Thyroid gland (tissue), 4 donors: Measurements from ENCODE around the gene ADAMTS20. TPM values are rescaled to one million over a fixed set of nuclear protein-coding genes. Genes with fewer than 3 reads are reported as not detected.

Experiments used
- DNase-seq, 2 donors: peaks; one replicate each; pipeline ENCODE4 v3.0.0-alpha.2; 2019
- H3K27ac ChIP-seq, 3 donors: fragments of 200-600 bp; sonication (generic); 1 replicate in 2 of 3; 2 replicates in 1 of 3; pipeline ENCODE4 v1.5.1; 2016 to 2019; ENCODE audit warnings: mild to moderate bottlenecking in 1 of 3, moderate library complexity in 1 of 3
- H3K27me3 ChIP-seq: fragments of 200-600 bp; sonication (generic); one replicate; pipeline ENCODE4 v1.5.1; 2019
- H3K36me3 ChIP-seq, 2 donors: fragments of 200-600 bp; sonication (generic); one replicate each; pipeline ENCODE4 v1.5.1; 2016 to 2019
- H3K4me1 ChIP-seq, 2 donors: fragments of 200-600 bp; sonication (generic); one replicate each; pipeline ENCODE4 v1.5.1; 2017 to 2019
- H3K4me3 ChIP-seq, 3 donors: fragments of 200-600 bp; sonication (generic); replicated peaks in 1 of 3; 1 replicate in 2 of 3; 2 replicates in 1 of 3; pipeline ENCODE4 v1.5.1; 2016; ENCODE audit warnings: mild to moderate bottlenecking in 1 of 3
- H3K9me3 ChIP-seq: fragments of 200-600 bp; sonication (generic); one replicate; pipeline ENCODE4 v1.5.1; 2017
- CTCF ChIP-seq, 6 experiments: fragments of 200-600 bp in 3 of 6; fragments of 450-650 bp in 3 of 6; sonication (generic) in 3 of 6; IDR thresholded peaks; one replicate each; pipeline ENCODE4 v1.5.1; 2016 to 2019; ENCODE audit warnings: antibody characterized with exemption in 6 of 6, mild to moderate bottlenecking in 2 of 6, inconsistent platforms in 1 of 6, moderate library complexity in 1 of 6
- POLR2A ChIP-seq, 2 donors: fragments of 450-650 bp; IDR thresholded peaks; one replicate each; pipeline ENCODE4 v1.6.1; 2017; ENCODE audit warnings: antibody characterized with exemption in 2 of 2, mild to moderate bottlenecking in 2 of 2, moderate library complexity in 1 of 2
- WGBS, 2 donors: methylation state at CpG; one replicate each; pipeline ENCODE4 v1.1.5; 2017; 5-methylcytosine and 5-hydroxymethylcytosine counted together
- intact Hi-C: fragments of 100-400 bp; cut with DNase I; formaldehyde crosslinking; loops from one replicate; pipeline ENCODE4 v1.15.1; 2023
- total RNA-seq, 4 donors: library from RNA; depleted of rRNA; stranded (reverse); fragments of >200 nt; gene quantifications; one replicate each; pipeline ENCODE4 v1.2.3, GENCODE V29; 2016

Gene ADAMTS20
- total RNA-seq, 4 donors from 2014 or later: 0.11 TPM; not detected in 3

DNA sequence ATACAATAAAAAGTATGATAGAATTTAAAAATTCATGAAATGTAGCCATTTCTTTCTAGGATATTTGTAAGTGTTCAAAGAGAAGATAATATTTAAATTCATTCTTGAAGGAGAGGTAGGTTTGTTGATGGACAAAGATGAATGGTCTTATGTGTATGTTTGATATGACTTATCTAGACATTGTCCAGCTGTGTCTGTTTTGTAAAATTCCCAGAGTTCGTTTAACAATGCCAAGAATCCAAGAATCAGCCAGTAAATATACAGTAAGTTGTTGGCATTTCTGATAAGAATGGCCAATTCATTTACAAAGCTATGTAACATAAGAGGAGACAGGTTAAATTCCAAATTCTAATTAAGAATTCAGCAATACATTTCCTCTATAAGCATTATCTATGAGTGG, 150.9 kb downstream of the ADAMTS20 start:
- TF ChIP-seq CTCF (IDR thresholded peaks at IDR 0.05) (no peak), POLR2A (IDR thresholded peaks at IDR 0.05) (no peak)
- H3K27ac ChIP-seq: no peak overlapping the region
- intact Hi-C loops: no loop called here
- no peaks in the 10 kb centered on the region for H3K4me1 ChIP-seq
- H3K9me3 ChIP-seq: no peaks in the 10 kb centered on the region
- no peak for DNase-seq
- no peaks in the 10 kb centered on the region for H3K36me3 ChIP-seq
- H3K27me3 ChIP-seq: no peaks in the 10 kb centered on the region
- 60 to 64% methylated on average over 1 of the region's 1 CpG for WGBS, 2 donors
- H3K4me3 ChIP-seq: no peak overlapping the region

- WGBS, 2 donors: 70 to 81% methylated on average over 5 of the region's 5 CpGs
- Histone ChIP-seq H3K36me3 (no peaks in the 10 kb centered on the region), H3K27ac (no peak overlapping the region), H3K4me3 (no peak overlapping the region), H3K27me3 (no peaks in the 10 kb centered on the region), H3K4me1 (no peaks in the 10 kb centered on the region), H3K9me3 (no peaks in the 10 kb centered on the region)
- intact Hi-C loops: no loop called here
- DNase-seq: no peak
- TF ChIP-seq CTCF (IDR thresholded peaks at IDR 0.05) (no peak), POLR2A (IDR thresholded peaks at IDR 0.05) (no peak)
Measured at GRCh38 chr12:43396671-43397070, 155.3 kb downstream of the ADAMTS20 start.

DNA sequence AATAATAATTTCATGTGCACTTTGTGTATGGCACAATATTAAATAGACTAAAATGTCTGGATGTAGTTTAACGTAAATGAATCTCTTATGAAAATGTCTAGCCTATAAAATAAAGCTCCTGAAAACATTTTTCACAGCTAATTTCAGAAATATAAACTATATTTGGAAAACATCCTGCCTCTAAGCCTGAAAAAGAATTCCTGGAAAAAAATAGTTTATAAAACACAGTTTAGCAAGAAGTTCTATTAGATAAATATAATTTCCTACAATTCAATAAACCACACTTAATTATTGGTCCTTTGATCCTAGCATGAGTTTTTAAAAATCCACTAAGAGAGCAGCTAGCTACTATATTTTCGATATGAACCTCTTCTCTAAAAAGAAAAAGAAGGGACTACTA, 159.9 kb downstream of the ADAMTS20 start:
- H3K4me3 ChIP-seq: no peak overlapping the region
- H3K36me3 ChIP-seq: no peaks in the 10 kb centered on the region
- no peak overlapping the region for H3K27ac ChIP-seq
- no peak for DNase-seq
- 80 to 81% methylated on average over 2 of the region's 2 CpGs for WGBS, 2 donors
- TF ChIP-seq CTCF (IDR thresholded peaks at IDR 0.05) (no peak), POLR2A (IDR thresholded peaks at IDR 0.05) (no peak)
- no peaks in the 10 kb centered on the region for H3K9me3 ChIP-seq
- H3K27me3 ChIP-seq: no peaks in the 10 kb centered on the region
- H3K4me1 ChIP-seq: no peaks in the 10 kb centered on the region
- intact Hi-C loops: no loop called here

DNA sequence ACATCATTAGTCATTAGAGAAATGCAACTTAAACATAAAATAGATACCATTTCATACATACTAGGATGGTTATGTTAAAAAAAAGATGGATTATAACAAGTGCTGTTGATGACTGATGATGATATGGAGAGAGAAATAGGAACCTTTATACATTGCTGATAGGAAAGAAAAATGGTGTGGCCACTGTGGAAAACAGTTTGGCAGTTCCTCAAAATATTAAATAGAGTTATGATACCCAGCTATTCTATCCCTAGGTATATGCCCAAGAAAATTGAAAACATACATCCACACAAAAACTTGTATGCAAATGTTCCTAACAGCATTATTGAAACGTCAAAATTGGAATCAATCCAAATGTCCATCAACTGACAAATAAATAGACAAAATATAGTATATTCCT, 170.1 kb downstream of the ADAMTS20 start:
- Histone ChIP-seq H3K4me3 (no peak overlapping the region), H3K27me3 (no peaks in the 10 kb centered on the region), H3K9me3 (no peaks in the 10 kb centered on the region), H3K4me1 (no peaks in the 10 kb centered on the region), H3K27ac (no peak overlapping the region), H3K36me3 (no peaks in the 10 kb centered on the region)
- 71 to 78% methylated on average over 1 of the region's 1 CpG for WGBS, 2 donors
- TF ChIP-seq CTCF (IDR thresholded peaks at IDR 0.05) (no peak), POLR2A (IDR thresholded peaks at IDR 0.05) (no peak)
- intact Hi-C loops: no loop called here
- DNase-seq: no peak

- intact Hi-C loops: no loop called here
Measured at GRCh38 chr12:43378448-43378847, 173.6 kb downstream of the ADAMTS20 start.

More at GRCh38 chr12:43378448-43378847, 173.6 kb downstream of the ADAMTS20 start:
- Histone ChIP-seq H3K36me3 (no peaks in the 10 kb centered on the region), H3K4me3 (no peak overlapping the region), H3K9me3 (no peaks in the 10 kb centered on the region), H3K27ac (no peak overlapping the region), H3K27me3 (no peaks in the 10 kb centered on the region), H3K4me1 (no peaks in the 10 kb centered on the region)
- DNase-seq: no peak
- TF ChIP-seq CTCF (IDR thresholded peaks at IDR 0.05) (no peak), POLR2A (IDR thresholded peaks at IDR 0.05) (no peak)
